HG02623 (cell line): ENCODE data around the gene CACNA1S.

Experiments
- ATAC-seq: cut with Tn5 transposase; IDR thresholded peaks from one replicate; pipeline ENCODE4 v1.9.1; 2021; ENCODE audit warnings: moderate library complexity; ENCODE audit not compliant: unreplicated experiment

Gene CACNA1S

GRCh38 chr1:201016943-201017827 lies 95.0 kb downstream of the CACNA1S start:
- ATAC-seq = peak; percentile 24

- no peak for ATAC-seq
Measured at GRCh38 chr1:201016211-201016651, 96.0 kb downstream of the CACNA1S start.

GRCh38 chr1:201015551-201016091 lies 96.6 kb downstream of the CACNA1S start:
- ATAC-seq = no peak

- ATAC-seq = no peak
Measured at GRCh38 chr1:201014816-201015200, 97.4 kb downstream of the CACNA1S start.

- no peak for ATAC-seq
Measured at GRCh38 chr1:201013991-201014815, 98.0 kb downstream of the CACNA1S start.

- ATAC-seq = no peak
Measured at GRCh38 chr1:201013031-201013485, 99.2 kb downstream of the CACNA1S start.

- no peak for ATAC-seq
Measured at GRCh38 chr1:201011616-201012015, 100.6 kb downstream of the CACNA1S start.

GRCh38 chr1:201009962-201010645 lies 102.1 kb downstream of the CACNA1S start:
- ATAC-seq = no peak

- no peak for ATAC-seq
Measured at GRCh38 chr1:201008666-201009360, 103.4 kb downstream of the CACNA1S start.

- ATAC-seq = no peak
Measured at GRCh38 chr1:201007481-201007880, 104.7 kb downstream of the CACNA1S start.

- no peak for ATAC-seq
Measured at GRCh38 chr1:201006450-201006849, 105.8 kb downstream of the CACNA1S start.

GRCh38 chr1:201004732-201005131 lies 107.5 kb downstream of the CACNA1S start:
- ATAC-seq = no peak

GRCh38 chr1:201004154-201004553 lies 108.1 kb downstream of the CACNA1S start:
- no peak for ATAC-seq

- ATAC-seq = no peak
Measured at GRCh38 chr1:201002510-201002909, 109.7 kb downstream of the CACNA1S start.

GRCh38 chr1:201001962-201002361 lies 110.3 kb downstream of the CACNA1S start:
- no peak for ATAC-seq

- no peak for ATAC-seq
Measured at GRCh38 chr1:201000391-201000790, 111.8 kb downstream of the CACNA1S start.

- no peak for ATAC-seq
Measured at GRCh38 chr1:200999667-201000066, 112.6 kb downstream of the CACNA1S start.

- no peak for ATAC-seq
Measured at GRCh38 chr1:200998323-200998722, 113.9 kb downstream of the CACNA1S start.

- no peak for ATAC-seq
Measured at GRCh38 chr1:200992382-200993048, 119.7 kb downstream of the CACNA1S start.
